ENCODE results near the gene CLIC4. TPM values are rescaled to one million over a fixed set of nuclear protein-coding genes. Genes with fewer than 3 reads are reported as not detected.
A peak's percentile ranks its signal among the peaks of the same experiment; 100 is the strongest.

Gene CLIC4
- total RNA-seq, 1 donor from 2014 or later: 384 TPM

DNA sequence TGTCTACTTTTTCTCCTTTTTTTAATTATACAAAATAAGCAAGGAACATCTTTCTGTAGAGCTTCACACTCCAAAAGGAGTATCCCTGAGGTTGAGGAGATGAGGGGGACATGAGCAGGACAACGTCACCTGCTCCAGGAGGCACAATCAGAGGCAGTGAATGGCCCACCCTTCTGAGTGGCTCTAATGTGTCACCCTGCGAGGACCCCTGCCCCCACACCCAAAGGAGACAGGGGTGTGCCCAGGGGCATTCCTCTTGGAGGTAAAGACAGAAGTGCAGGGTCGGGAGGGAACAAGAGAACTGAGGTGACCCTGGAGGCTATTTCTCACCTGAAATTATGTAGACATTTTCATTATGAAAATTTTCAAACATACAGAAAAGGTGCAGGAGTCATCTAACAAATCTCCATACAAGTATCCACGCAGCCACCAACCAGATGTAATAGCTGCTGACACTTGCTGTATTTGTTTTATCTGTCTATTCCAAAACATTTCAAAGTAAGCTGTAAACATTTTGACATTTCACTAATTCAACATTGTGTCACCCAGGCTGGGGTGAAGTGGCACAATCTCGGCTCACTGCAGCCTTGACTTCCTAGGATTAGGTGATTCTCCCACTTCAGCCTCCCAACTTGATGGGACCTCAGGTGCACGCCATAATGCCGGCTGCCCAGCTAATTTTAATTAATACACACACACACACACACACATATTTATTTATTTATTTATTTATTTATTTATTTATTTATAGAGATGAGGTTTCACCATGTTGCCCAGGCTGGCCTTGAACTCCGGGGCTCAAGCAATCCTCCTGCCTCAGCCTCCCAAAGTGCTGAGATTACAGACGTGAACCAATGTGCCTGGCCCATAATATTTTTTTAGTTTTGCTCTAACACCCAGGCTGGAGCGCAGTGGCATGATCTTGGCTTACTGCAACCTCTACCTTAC is 114.1 kb downstream of the CLIC4 start:
- DNase-seq (ENCODE audit: low read depth): no peak

DNA sequence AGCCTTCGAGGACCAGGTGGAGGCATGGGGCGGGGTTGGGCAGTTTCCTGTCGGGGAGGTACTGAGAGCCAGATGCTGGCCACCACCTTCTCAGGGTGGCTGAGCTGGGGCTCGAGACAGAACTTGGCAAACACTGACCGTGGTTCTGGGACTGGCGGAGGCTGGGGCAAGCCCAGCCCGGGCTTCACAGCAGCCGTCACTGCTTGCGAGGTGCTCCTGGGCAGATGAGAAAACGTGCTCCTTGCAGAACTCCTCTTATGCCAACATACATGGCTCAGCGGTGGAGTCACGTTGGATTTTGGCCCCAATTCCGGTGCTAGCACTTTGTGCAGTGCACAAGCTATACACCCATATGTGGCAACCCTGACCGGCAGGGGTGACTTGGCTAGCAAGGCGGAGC is 115.6 kb downstream of the CLIC4 start:
- DNase-seq (ENCODE audit: low read depth): no peak

DNA sequence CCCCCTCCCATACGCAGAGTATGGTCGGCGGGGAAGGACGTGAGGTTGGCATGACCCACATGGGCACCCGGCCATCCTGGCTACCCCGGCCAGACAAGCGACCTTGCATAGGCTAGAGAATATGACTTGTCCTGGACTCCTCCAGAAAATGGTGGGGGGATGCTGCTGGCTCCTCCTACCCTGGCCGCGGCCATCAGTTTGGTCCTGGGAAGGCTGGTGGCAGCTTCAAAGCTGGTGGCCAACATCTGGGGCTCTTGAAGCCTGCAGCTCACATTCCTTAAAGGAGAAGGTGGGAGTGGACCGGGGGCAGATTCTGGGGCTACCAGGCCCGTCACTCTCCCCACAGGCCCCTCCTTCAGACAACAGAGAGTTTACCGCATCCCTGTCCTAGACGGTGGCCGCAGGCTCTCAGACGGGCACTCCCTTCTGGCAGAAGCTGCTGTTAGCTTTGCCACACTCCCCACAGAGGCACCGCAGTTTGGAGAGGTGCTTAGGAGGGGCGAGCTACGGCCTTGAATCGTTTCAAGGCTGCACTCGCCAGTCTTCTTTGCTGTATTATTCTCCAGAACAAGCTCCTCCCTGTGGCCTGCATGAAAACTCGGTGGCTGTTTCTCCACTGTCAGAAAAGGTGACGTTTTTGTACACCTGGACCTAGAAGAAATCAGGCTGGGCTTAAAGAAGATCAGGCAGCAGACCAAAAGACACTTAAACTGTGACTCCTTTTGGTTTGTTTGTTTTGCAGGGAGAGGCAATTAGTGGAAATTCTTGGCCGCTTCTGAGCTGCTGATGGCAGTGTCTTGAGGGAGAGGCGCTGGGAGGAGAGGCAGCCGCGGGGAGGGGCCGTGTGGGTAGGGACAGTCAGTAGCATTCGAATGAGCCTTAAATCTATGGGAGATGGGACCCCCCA is 116.8 kb downstream of the CLIC4 start:
- peak; percentile 20 for DNase-seq (ENCODE audit: low read depth)

DNA sequence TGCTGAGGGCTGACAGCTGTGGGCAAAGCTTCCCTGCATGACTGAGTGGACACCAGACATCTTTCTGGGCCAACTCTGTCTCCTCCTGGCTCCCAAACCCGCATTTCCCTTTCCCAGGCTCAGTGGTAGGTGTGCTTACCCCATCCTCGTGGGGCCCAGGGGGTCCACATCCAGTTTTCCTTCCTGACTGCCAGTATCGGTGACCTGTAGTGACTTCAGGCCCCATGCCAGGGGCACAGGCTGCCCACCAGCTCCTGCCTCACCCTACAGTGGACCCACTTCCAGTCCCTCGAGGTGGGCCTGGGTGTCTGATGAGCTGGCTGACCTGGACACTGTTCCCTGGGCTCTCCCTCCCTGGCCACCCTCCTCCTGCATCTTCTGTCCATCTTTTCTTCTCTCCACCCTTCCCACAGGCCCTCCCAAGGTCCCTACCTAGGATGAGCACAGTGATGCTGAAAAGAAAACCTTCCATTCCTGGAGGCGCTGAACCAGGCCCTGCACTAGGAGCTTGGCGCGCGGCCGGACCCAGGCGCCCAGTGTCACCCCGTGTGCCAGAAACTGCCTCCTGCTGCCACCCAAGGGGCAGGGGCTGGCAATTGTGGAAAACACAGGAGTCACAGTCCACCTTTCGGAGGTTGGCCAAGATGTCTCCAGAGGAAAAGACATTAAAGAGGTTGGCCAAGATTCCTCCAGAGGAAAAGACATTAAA is 117.7 kb downstream of the CLIC4 start:
- DNase-seq (ENCODE audit: low read depth): no peak

DNA sequence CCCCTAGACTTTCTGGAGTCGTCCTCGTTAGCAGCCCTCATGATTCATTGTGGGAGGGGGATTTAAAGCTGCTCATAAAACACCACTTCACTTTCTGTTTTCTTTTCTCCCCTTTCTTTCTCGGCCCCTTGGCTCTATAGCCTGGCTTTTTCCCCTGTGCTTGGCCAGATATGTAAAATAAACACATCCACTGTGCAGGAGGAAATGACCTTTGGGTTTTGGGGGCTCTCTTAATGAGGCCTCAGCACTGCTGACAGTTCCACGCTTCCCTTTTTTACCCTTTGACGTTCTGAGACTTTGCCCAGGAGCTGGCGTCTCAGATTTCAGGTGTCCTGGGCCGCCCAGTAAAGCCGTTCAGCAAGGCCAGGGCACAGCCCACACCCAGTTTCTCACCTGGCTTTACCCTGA is 119.1 kb downstream of the CLIC4 start:
- no peak for DNase-seq (ENCODE audit: low read depth)

DNA sequence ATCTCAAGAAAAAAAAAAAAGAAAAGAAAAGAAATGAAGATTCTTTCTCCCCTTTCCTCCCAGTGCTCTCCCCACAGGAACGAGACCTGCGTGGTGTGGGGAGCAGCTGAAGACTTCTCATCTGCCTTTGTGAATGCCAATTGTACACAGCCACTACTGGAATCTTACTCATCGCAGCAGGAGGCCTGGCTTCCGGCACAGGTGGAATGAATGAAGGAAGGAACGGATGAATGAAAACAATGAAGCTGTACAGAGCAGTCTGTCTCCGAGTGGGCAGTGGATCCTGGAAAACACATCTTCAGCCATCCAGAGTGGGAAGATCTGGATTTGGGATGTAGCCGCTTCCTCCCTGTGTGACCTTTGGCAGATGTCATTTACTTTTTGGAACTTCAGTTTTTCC is 119.9 kb downstream of the CLIC4 start:
- no peak for DNase-seq (ENCODE audit: low read depth)

DNA sequence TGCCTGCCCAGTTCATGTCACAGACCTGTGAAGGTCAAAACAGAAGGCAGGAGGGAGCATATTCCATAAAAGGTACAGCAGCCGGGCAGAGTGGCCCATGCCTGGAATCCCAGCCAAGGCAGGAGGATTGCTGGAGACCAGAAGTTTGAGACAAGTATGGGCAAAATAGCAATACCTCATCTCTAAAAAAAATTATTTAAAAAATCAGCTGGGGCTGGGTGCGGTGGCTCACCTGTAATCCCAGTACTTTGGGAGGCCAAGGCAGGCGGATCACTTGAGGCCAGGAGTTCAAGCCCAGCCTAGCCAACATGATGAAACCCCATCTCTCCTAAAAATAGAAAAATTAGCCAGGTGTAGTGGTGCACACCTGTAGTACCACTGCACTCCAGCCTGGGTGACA is 120.3 kb downstream of the CLIC4 start:
- DNase-seq (ENCODE audit: low read depth): no peak

DNA sequence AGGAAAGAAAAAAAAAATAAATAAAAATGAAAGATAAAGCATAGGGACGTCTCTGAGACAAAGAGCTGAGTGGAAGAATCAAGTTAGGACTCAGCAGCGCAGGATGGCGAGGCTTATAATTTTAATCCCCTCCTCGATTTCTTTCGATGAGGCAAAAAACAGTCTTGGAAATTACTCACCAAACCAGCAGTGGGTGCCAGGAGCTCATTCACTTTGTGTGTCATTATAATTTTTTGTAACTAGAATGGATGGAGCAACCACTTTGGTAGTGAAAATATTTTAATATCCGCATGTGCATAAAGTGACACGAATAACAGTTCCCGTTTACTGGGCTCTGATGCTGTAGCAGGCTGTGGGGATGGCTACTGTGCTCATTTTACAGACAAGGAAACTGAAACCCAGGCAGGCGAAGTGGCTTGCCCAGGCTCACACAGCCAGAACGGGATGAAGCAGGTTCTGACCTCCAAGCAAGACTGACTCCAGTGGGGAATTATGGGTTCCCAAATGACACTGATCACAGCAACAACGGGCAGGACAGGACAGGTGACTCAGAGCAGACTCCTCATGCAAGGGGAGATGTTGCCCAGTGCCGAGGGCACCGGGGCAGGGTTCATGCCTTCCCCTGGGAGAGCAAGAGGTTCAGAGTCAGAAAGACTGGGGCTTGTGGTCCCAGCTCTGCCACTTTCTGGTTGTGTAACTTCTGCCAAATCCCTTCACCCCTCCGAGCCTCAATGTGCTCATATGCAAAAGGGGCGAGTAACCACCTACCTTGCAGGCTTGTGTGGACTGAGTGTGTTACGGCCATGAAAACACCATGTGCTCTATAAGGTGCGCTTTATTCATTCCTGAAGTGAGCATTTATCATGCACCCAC is 121.2 kb downstream of the CLIC4 start:
- no peak for DNase-seq (ENCODE audit: low read depth)

DNA sequence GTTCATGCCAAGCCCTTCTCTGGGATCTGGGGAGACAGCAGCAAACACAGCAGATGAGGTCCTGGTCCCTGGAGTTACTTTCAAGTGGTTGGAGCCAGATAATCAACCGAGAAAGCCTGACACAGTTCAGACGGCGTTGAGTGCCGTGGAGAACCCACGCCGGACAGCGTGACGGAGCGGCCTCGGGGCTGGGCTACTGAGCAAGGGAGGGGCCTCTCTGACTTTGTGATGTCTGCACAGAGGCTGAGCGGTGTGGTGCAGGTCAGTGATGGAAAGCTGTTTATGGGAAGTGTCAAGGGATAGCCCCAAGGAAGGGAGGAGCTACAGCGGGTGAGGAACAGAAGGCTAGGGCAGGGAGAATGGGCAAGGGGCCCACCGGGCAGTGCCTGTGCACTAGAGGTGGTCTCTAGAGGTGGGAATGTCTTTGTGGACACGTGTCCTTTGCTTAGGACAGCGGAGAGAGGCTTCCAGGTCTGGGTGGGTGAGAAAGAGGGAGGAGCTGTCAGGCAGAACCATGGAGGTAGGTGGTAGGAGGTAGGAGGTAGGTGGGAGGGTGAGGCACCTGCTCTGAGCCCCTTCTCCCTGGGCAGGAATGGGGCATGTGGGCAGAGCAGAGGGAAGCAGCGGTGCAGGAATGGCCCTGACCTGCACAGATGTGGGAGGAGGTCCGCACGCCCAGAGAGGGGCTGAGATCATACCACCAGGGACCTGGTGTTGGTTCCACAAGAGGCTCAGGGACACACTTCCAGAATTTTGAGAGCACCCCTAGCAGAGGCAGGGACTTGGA is 122.0 kb downstream of the CLIC4 start:
- DNase-seq (ENCODE audit: low read depth): no peak

DNA sequence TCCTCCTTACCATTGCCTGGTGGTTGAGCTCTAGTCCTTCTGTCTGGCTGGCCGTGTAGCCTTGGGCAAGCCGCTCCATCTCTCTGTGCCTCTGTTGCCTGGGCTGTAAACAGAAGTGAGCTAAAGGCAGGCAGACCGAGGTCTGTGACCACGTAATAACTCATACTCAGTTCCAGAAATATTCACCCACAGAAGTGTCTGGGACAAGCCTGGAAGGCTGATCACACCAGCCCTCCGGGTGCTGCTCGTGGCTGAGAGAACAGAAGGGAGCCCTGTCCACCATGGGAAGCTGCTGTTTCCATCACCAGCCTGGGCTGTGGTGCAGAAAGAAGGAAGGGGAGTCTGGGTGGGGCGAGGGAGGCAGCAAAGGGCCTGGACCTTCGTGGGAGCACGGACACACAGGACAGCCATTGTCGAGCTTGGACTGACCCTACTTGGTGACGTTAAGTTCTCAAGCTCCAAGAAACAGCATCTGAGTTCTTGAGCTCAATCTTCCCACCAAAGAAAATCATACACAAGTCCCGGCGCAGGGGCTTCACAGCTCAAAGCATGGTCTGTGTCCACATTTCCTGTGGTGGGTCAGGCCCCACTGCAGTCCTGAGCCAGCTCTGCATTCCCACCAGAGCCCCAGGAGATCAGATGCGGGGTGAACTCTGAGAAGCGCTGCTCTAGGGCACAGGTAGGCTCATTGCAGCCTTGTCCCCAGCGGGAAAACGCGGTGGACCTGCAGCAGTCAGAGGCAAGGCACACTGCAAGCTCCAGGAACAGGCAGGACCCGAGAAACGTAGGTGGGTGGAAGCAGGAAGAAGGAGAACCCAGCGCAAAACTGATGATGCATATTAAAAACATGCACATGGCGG is 123.0 kb downstream of the CLIC4 start:
- no peak for DNase-seq (ENCODE audit: low read depth)

DNA sequence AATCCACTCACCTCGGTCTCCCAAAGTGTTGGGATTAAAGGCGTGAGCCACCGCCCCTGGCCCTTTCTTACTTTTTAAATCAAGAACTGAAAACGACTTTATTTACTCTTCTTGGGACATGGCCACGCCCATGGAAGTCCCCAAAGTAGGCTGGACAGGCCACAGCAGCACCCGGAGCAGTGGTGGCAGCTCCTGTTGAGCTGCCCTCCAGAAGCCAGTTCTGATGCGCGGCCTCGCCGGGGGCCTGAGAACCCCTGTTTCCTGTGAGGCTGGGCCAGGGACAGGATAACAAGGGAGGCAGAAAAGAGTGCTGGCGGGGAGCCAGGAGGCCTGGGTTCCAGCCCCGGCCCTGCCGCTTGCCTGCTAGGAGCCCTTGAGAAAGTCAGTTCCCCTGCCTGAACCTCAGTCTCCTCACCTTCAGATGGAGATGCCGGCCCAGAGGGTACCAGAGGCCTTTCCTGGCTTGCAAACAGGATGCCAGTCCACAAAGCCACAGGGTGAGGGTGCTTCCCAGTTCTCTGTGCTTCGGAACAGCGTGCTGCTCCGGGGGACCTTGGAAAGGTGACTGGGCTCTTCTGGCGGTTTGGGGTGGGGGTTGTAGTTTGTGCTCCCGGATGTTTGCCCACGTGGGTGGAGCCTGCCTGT is 125.4 kb downstream of the CLIC4 start:
- DNase-seq (ENCODE audit: low read depth): no peak

DNA sequence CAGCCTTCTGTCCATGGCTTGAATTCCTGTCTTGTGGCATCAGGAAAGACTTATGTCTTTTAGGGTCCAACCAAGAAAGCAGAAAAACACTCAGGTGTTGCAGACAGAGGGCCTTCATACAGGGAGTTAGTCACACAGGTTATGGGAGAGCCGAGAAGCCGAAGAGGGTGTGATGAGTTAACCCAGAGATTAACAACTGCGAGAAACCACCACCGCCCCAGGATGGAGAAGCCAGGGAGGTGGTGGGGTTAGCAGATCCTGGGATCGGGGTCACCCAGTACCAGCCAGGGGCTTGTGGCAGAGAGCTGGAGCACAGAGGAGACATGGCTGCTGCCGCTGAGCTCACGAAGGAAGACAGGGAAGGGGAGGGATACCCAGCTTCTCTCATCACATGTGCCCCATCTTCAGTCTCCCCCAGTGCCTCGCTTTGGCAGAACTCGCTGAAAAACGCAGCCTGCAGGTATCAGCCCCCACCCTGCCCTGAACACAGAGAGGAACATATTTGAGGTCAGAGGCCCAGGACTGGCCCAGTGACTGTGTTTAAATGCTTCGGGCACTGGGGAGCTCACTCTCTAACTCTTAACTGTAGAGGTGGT is 126.2 kb downstream of the CLIC4 start:
- DNase-seq (ENCODE audit: low read depth): no peak

DNA sequence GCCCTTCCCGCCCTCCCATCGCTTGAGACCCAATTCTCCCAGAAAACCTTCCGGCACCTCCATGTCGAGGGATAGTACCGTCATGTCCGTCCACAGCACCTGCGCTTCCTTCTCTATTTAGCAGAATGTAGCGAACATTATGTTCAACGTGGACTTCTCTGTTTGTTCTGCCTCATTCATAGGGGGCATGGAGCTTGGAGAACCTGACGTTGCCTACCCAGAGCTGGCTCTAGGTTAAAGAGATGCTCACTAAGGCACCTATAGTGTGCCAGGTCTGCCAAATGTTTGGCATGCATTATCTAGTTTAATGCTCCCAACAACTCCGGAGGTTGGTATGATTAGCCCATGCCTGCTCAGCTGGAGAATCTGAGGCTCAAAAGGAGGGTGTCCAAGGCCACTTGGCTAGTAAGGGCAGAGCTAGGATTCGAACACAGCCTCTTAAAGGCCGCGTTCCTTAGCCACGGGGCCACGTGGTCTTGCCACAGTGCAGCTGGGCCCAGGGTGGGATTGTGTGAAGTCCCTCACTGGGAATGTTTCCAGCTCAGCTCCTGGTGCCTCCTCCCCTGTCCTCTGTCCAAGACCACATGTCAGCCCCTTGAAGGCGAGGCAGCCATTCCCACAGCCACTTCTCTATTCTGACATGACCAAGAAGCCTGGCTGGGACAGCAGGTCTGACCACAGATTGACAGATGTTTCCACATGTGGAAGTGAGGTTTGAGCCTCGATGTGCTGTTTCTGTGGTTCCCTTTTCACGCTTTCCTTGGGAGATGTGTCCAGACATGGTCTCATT is 127.0 kb downstream of the CLIC4 start:
- DNase-seq (ENCODE audit: low read depth): no peak

DNA sequence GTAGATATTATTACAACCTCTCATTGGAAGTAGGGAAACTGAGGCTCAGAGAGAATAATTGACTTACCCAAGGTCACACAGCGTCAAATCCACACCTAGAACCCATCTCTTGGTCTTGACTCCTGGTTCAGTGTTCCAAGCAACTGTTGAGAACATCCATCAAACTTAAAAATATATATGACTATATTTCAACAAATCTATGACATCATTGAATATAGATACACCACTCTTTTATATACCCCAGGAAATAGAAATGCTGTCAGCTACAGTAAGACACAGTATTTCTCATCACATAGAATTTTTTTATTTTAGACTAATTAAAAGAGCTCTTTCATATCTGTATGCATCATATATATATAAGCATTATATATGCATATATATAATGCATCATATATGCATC is 127.9 kb downstream of the CLIC4 start:
- DNase-seq (ENCODE audit: low read depth): no peak

DNA sequence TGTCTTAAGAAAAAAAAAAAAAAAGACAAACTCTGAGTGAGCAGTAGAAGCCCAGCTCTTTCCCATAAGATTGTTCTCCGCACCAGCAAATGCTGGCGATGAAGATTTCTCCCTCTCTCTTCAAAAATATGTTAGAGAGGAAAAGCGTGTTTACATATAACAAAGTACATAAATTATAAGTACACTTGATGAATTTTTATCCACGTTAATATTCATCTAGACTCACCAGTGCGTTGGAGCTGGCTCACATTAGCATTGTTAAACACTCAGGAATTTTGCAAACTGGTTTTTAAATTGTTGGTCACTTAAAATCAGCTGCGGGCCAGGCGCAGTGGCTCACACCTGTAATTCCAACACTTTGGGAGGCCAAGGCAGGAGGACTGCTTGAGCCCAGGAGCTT is 128.8 kb downstream of the CLIC4 start:
- no peak for DNase-seq (ENCODE audit: low read depth)

DNA sequence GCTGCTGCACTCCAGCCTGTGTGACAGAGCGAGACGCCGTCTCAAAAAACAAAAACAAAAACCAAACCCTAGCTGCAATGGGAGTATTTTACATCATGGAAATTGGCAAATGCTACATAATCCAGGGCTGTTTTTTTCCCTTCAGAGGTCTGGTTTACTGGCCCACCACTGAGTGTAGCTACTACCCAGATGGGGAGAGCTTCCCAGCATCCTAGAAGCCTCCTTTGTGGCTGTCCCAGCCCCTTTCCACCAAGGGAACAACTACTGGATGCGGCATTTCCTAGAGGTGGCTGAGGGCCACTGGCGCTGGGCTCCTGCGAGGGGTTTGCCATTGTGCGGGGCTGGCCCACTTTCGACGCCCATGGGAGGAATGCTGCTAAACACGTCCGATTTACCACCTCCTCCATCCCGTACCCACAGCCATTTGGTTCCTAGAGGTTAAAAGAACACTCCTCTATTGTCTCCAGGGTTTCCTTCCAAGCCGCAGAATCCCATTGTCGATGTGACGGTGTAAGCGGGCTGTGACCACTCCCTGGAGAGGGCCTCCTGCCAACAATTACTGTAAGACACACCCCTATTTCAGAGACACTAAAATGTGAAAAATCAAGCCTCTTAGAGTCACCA is 129.5 kb downstream of the CLIC4 start:
- DNase-seq (ENCODE audit: low read depth): no peak

DNA sequence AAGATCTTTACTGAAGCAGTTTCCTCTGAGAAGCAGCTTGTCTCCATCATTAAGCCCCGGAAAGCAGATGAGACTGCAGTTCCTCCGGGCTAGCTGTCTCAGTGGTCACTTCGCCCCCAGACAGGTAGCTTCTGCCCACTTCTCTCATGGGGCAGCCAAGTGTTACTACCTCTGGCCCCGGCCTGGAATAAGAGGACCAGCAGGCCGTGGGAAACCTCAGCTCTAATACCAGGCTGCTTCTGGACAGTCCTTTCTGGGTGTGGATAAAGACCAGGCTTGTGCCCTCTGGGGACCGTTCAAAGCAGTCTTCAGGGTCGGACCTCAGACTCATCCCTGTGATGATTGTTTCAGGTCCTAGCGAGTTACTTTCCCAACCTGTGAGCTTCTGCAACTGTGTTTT is 130.0 kb downstream of the CLIC4 start:
- DNase-seq (ENCODE audit: low read depth): no peak
